Mucosa of rectum (tissue), 2 donors: ENCODE data around the gene ACADVL.
A peak's percentile ranks its signal among the peaks of the same experiment; 100 is the strongest.

Experiments
- H3K27ac ChIP-seq, 2 donors: one replicate each; pipeline ENCODE4 v1.7.0; 2013; ENCODE audit warnings: inconsistent platforms in 2 of 2, low read depth in 2 of 2, low read length in 2 of 2
- H3K27me3 ChIP-seq, 2 donors: one replicate each; pipeline ENCODE4 v1.7.0; 2013; ENCODE audit warnings: low read length in 2 of 2; ENCODE audit not compliant: control insufficient read depth in 2 of 2, insufficient read depth in 2 of 2
- H3K36me3 ChIP-seq, 2 donors: one replicate each; pipeline ENCODE4 v1.7.0; 2013; ENCODE audit warnings: low read length in 2 of 2; ENCODE audit not compliant: control insufficient read depth in 2 of 2, insufficient read depth in 2 of 2
- H3K4me1 ChIP-seq, 2 donors: one replicate each; pipeline ENCODE4 v1.7.0; 2013; ENCODE audit warnings: low read length in 2 of 2, mild to moderate bottlenecking in 1 of 2; ENCODE audit not compliant: control insufficient read depth in 2 of 2, insufficient read depth in 2 of 2
- H3K4me3 ChIP-seq, 2 donors: one replicate each; pipeline ENCODE4 v1.7.0; 2013; ENCODE audit warnings: low read length in 2 of 2
- H3K9ac ChIP-seq, 2 donors: one replicate each; pipeline ENCODE4 v1.7.0; 2013; ENCODE audit warnings: low read length in 2 of 2, low read depth in 1 of 2, mild to moderate bottlenecking in 1 of 2
- H3K9me3 ChIP-seq, 2 donors: one replicate each; pipeline ENCODE4 v1.7.0; 2013; ENCODE audit warnings: low read length in 2 of 2; ENCODE audit not compliant: control insufficient read depth in 2 of 2
- donor health status: healthy.
- donor health status: Normal muscosa, but diverticular disease.

Gene ACADVL

GRCh38 chr17:7234083-7234951 is 14.6 kb downstream of the ACADVL start, which contains the start of gene DVL2:
TSS of gene DVL2 (minus strand) at chr17:7234517. CDS start at chr17:7234262, 255 bp downstream.
- Histone ChIP-seq H3K4me1 (peaks cover 27 to 39% of the 10 kb centered on the region in 2 donors), H3K4me3 (peak within 1 kb of the TSS; percentile 76 to 79), H3K27ac (peak within 1 kb of the TSS; percentile 88 to 91), H3K27me3 (no peaks in the 10 kb centered on the region), H3K9me3 (no peaks in the 10 kb centered on the region), H3K36me3 (peaks cover 18 to 30% of the 10 kb centered on the region in 2 donors), H3K9ac (peak within 1 kb of the TSS; percentile 74 to 84)

- Histone ChIP-seq H3K27me3 (no peaks in the 10 kb centered on the region), H3K4me3 (no peak overlapping the region), H3K4me1 (peaks cover 40 to 52% of the 10 kb centered on the region in 2 donors), H3K36me3 (peaks cover 14 to 26% of the 10 kb centered on the region in 2 donors), H3K9me3 (no peaks in the 10 kb centered on the region), H3K27ac (no peak overlapping the region), H3K9ac (no peak overlapping the region)
These were observed 16.2 kb downstream of the ACADVL start for GRCh38 chr17:7235693-7236665.

- Histone ChIP-seq H3K36me3 (peaks cover 15 to 26% of the 10 kb centered on the region in 2 donors), H3K4me3 (no peak overlapping the region), H3K4me1 (peaks cover 44 to 59% of the 10 kb centered on the region in 2 donors), H3K27me3 (no peaks in the 10 kb centered on the region), H3K9ac (no peak overlapping the region), H3K9me3 (no peaks in the 10 kb centered on the region), H3K27ac (peak overlapping the region in 1 of 2 donors; percentile 97)
These were observed 17.1 kb downstream of the ACADVL start for GRCh38 chr17:7236808-7237207.

- Histone ChIP-seq H3K4me3 (peak overlapping the region; percentile 64 to 87), H3K9me3 (no peaks in the 10 kb centered on the region), H3K27me3 (no peaks in the 10 kb centered on the region), H3K36me3 (peaks cover 15 to 26% of the 10 kb centered on the region in 2 donors), H3K4me1 (peaks cover 44 to 55% of the 10 kb centered on the region in 2 donors), H3K9ac (peak overlapping the region; percentile 26 to 54), H3K27ac (peak overlapping the region; percentile 89 to 97)
These were observed 17.6 kb downstream of the ACADVL start for GRCh38 chr17:7237266-7237760.

GRCh38 chr17:7237761-7238419 is 18.2 kb downstream of the ACADVL start:
- peak overlapping the region; percentile 87 to 93 for H3K4me3 ChIP-seq
- H3K9ac ChIP-seq = peak overlapping the region; percentile 54 to 74
- H3K27ac ChIP-seq = peak overlapping the region; percentile 89 to 97
- H3K9me3 ChIP-seq = no peaks in the 10 kb centered on the region
- H3K36me3 ChIP-seq = peaks cover 15 to 26% of the 10 kb centered on the region in 2 donors
- peaks cover 44 to 50% of the 10 kb centered on the region in 2 donors for H3K4me1 ChIP-seq
- no peaks in the 10 kb centered on the region for H3K27me3 ChIP-seq

GRCh38 chr17:7238420-7239090 is 18.8 kb downstream of the ACADVL start:
- Histone ChIP-seq H3K27me3 (no peaks in the 10 kb centered on the region), H3K9ac (peak overlapping the region; percentile 91 to 98), H3K27ac (peak overlapping the region; percentile 89 to 97), H3K4me1 (peaks cover 43% of the 10 kb centered on the region in 2 donors), H3K9me3 (no peaks in the 10 kb centered on the region), H3K4me3 (peak overlapping the region; percentile 87 to 93), H3K36me3 (peaks cover 15 to 26% of the 10 kb centered on the region in 2 donors)

- peak within 1 kb of the TSS; percentile 89 to 97 for H3K27ac ChIP-seq
- peaks cover 19 to 33% of the 10 kb centered on the region in 2 donors for H3K36me3 ChIP-seq
- peaks cover 38 to 40% of the 10 kb centered on the region in 2 donors for H3K4me1 ChIP-seq
- H3K27me3 ChIP-seq = no peaks in the 10 kb centered on the region
- peak within 1 kb of the TSS; percentile 98 for H3K9ac ChIP-seq
- peak within 1 kb of the TSS; percentile 87 to 99 for H3K4me3 ChIP-seq
- no peaks in the 10 kb centered on the region for H3K9me3 ChIP-seq
These were observed 19.6 kb downstream of the ACADVL start, which contains the start of gene PHF23 for GRCh38 chr17:7239091-7240027. TSS of gene PHF23 (minus strand) at chr17:7239457. CDS start at chr17:7239279, 178 bp downstream.

- Histone ChIP-seq H3K36me3 (peaks cover 23 to 36% of the 10 kb centered on the region in 2 donors), H3K9ac (peak overlapping the region; percentile 98 to 100), H3K9me3 (no peaks in the 10 kb centered on the region), H3K4me3 (peak overlapping the region; percentile 91 to 99), H3K4me1 (peaks cover 29 to 31% of the 10 kb centered on the region in 2 donors), H3K27me3 (no peaks in the 10 kb centered on the region), H3K27ac (peak overlapping the region in 1 of 2 donors; percentile 43)
These were observed 20.6 kb downstream of the ACADVL start for GRCh38 chr17:7240375-7240774.
